GM21528 (cell line): ENCODE results near the gene HSH2D.
A peak's percentile ranks its signal among the peaks of the same experiment; 100 is the strongest.
"Not testable (repeated sequence)": the region's sequence is repeated elsewhere in the genome, so short reads cannot be mapped to it uniquely, and the experiment has no call there.

Experiments
- ATAC-seq: cut with Tn5 transposase; IDR thresholded peaks from one replicate; pipeline ENCODE4 v1.9.1; 2021; ENCODE audit warnings: mild to moderate bottlenecking, moderate library complexity; ENCODE audit not compliant: unreplicated experiment, low FRiP score

HSH2D gene, protein sequence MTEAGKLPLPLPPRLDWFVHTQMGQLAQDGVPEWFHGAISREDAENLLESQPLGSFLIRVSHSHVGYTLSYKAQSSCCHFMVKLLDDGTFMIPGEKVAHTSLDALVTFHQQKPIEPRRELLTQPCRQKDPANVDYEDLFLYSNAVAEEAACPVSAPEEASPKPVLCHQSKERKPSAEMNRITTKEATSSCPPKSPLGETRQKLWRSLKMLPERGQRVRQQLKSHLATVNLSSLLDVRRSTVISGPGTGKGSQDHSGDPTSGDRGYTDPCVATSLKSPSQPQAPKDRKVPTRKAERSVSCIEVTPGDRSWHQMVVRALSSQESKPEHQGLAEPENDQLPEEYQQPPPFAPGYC

GRCh38 chr19:16143399-16144215 lies at the start of gene HSH2D:
Gene HSH2D, plus strand, starts transcription at chr19:16143685. Its CDS starts 5,066 bp downstream, at chr19:16148751.
- ATAC-seq = peak; percentile 50

- no peak for ATAC-seq
Measured at GRCh38 chr19:16094360-16095070, 49.0 kb upstream of the HSH2D start.

DNA sequence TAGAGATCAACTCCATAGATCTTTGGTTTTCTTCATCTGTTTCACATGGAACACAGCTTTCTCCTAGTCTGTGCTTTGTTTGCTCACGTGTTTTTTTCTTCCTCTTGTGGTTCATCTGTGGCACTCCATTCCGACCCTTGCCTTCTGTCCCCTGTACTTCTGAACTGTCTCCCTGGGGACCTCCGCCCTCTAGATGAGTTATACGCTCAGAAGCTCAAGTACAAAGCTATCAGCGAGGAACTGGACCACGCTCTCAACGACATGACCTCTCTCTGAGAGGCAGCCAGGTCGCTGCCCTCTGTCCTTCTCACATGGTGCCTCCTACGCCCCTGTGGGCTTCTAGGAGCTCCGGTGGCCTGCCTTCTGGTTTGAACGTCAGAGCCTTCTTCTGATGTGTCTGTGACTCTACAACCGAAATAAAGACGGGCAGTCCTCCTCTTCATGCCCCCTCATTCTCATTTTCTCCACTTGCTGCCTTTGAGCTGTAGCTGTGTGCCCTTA lies 48.4 kb upstream of the HSH2D start:
- no peak for ATAC-seq

DNA sequence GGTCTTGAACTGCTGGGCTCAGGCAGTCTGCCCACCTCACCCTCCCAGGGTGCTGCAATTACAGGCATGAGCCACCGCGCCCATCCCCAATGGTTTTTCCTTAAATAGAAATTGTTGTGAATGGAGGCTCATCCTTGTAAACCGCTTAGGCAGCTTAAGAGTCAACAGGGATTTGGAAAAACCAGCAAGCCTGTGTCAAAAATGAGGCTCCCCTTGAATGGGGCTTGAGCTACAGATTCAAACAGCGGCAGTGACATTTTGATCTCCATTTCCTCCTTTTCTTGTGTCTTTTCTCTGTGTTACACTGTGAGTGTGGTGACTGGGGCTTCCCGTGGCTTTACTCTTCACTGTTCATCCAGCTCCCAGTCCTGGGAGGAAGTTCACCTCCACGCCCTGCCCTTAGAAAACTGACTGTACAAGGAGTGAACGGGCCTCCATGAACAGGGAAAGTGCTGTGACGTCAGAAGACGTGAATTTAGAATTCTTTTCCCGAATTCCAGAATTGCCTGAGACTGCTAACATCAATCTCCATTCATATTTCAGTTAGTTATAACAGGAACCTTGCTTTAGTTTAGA lies 47.1 kb upstream of the HSH2D start:
- no peak for ATAC-seq

GRCh38 chr19:16098416-16098768 lies 45.1 kb upstream of the HSH2D start:
- ATAC-seq = no peak

DNA sequence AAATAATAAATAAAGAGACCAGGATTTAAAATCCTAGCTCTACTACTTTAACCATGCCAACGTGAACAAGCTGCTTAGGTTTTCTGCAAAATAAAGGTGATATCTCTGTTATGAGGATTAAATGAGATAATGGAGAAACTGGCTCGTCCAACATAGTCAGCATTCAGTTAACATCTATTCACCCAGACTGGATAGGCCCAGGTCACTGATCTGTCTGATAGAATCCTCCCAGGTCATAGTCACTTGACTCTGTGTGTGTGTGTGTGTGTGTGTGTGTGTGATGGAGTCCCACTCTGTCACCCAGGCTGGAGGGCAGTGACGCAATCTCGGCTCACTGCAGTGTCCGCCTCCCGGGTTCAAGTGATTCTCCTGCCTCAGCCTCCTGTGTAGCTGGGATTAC lies 44.7 kb upstream of the HSH2D start:
- ATAC-seq = no peak

GRCh38 chr19:16099314-16099965 lies 44.0 kb upstream of the HSH2D start:
- not testable (repeated sequence) for ATAC-seq

DNA sequence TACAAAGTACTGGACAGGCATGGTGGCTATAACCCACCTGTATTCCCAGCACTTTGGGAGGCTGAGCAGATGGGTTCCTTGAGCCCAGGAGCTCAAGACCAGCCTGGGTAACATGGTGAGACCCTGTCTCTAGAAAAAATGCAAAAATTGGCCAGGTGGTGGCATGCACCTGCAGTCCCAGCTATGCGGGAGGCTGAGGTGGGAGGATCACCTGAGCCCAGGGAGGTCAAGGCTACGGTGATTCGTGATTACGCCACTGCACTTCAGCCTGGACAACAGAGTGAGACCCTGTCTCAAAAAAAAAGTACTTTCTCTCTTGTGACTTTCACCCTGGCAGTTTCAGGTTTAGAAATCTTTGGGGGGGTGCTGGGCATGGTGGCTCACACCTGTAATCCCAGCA lies 43.0 kb upstream of the HSH2D start:
- ATAC-seq = no peak

DNA sequence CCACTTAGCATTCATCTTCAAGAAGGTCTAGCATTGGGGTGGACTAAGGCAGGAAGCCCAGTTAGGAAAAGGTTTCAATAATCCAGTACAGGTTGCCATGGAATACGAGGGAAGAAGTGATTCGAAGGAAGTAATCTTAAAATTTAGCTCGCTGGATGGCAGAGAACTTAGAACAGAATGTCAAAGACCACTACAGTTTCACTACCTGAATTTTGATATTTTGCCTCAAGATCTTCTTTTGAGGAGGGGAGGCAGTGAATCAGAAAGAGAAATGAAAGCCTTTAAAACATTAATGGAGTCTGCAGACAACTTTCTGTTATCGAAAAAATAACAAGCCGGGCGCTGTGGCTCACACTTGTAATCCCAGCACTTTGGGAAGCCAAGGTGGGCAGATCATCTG lies 38.8 kb upstream of the HSH2D start:
- ATAC-seq = no peak

DNA sequence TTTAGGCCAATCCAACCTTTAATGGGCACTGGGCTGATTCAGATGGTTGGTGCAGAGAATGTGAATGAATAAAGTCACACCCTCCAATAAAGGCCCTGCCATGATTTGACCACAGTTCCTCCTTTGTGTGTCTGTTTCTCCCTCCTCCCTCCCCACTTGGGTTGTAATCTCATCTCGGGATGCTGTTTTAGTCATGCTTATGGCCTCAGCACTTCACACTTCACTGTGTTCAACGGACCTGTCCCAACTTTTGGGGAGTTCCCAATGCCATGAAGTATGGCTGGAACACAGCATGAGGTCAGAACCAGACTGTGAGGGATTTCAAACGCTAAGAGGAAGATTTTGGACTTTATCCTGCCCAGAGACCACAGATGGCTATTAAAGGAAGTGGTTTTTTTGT lies 37.4 kb upstream of the HSH2D start:
- no peak for ATAC-seq

GRCh38 chr19:16111160-16111908 lies 32.2 kb upstream of the HSH2D start, which contains the start of gene RAB8A:
Gene RAB8A, plus strand, starts transcription at chr19:16111889. Its CDS starts 13 bp downstream, at chr19:16111902.
- ATAC-seq = peak; percentile 82

DNA sequence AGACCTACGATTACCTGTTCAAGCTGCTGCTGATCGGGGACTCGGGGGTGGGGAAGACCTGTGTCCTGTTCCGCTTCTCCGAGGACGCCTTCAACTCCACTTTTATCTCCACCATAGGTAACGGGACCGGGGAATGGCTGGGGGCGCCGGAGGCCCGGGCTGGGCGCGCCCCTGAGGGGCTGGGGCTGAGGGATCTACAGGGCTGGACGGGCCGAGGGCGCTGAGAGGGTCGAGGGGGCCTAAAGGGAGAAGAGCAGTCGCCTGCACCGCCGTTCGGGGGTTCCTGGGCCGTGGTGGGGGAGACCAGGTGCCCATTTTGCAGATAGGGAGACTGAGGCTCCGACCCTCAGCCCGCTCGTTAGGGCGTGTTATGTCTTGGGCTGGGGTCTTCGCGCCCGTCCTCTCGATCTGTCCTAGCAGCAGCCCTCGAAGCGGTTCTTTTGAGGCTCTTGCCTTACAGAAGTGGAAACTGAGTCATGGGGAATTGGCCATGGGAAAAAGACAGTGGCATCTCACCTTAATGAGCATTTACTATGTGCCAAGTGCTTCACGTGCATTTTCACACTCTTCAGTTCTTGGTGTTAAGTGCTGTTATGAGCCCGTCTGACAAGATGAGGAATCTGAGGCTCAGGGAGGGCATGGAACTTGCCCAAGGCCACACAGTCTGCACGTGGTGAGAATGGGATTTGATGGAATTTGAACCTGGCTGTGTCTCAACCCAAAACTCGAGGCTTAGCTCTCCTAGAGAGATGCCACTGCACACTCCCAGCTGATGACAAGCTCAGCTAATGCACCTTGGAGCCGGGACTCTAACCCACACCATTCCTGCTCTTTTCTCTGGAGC lies 31.4 kb upstream of the HSH2D start:
- no peak for ATAC-seq

GRCh38 chr19:16112778-16113177 lies 30.7 kb upstream of the HSH2D start:
- ATAC-seq = no peak

DNA sequence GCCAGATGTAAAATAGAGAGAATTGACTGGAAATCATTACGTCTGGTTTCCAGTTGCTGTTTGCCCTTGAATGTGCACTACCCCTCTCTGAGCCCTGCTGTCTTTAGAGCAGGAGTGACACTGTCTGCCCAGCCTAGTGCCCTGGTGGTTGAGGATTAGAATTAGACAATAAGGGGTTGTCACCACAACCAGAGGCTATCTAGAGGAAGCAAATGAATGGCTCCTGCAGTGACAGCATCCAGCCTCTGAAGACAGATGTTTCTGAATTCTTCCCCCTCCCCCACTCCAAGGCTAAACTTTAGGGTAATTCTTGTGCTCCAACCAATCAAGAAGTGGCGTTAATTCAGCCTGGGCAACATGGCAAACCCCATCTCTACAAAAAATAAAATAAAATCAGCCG lies 29.8 kb upstream of the HSH2D start:
- ATAC-seq = no peak

DNA sequence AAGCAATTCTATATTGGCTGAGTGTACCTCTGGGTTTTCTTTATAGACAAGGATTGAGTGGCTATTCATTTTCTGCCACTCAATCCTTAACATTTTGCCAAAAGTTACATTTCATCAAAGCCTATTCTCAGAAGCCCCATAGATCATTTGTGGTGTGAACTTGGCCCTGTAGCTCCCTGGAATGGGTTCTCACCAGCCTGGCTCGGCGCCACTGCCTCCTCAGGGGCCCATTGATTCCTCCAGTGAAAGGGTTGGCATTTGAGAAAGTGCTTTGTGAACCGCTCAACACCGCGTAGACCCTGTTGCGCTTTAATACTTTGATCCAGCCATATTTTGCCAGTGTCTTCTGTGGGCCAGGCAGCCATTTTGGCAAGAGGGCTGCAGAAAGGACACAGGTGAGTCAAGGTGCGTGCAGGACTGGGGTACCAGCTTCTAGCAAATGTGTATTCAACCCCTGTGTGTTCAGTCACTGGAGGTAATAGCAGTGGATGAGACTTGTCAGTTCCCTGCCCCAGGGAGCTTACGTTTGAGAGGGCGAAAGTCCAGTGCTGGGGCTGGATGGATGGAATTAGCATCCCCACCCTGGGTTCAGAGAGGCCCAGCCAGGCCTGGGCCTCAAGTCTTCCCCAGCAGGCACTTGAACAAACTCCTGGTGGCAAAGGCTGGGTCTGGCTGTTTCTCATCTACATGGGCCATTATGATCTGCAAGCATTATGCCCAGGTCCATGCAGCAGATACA lies 28.0 kb upstream of the HSH2D start:
- no peak for ATAC-seq

GRCh38 chr19:16116067-16116466 lies 27.4 kb upstream of the HSH2D start:
- ATAC-seq = no peak

DNA sequence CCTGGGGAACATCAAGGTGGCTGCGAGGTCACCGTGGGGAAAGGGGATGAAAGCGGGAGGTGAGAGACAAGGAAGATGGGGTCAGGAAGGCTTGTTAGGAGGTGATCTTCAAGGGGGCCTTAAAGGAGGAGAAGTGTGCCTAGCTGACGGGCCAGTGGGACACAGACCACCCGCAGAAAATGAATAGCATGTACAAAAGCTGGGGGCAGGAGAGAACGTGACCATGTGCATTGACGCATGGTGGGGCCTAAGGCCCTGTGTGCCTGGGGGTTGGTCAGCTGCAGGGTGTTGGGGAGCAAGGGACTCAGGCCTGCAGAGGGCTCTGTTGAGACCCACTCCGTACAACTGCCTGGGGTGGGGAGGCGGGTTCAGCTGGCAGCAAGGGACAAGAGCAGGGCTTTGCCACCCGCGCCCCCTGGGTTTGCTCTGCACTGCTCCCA lies 25.9 kb upstream of the HSH2D start:
- ATAC-seq = no peak
